ENCODE results near the gene NTPCR. TPM values are rescaled to one million over a fixed set of nuclear protein-coding genes. Genes with fewer than 3 reads are reported as not detected.
"Not testable (repeated sequence)": the region's sequence is repeated elsewhere in the genome, so short reads cannot be mapped to it uniquely, and the experiment has no call there.

NTPCR gene
- total and polyA plus RNA-seq, 2 donors from 2014 or later: 40.2 to 95.7 TPM

GRCh38 chr1:232909752-232910151, 40.7 kb upstream of the NTPCR start:
- no peaks in the 10 kb centered on the region for H3K9me3 ChIP-seq (ENCODE audit: control insufficient read depth in 2 of 3, insufficient read depth in 1 of 3, low read length in 3 of 3)
- FAIRE-seq (no peak), DNase-seq (no peak)
- no peak overlapping the region for H3K9ac ChIP-seq (ENCODE audit: low read length in 3 of 3)
- no peak overlapping the region for H3K4me3 ChIP-seq (ENCODE audit: low read length in 3 of 3)
- no peaks in the 10 kb centered on the region for H3K27me3 ChIP-seq (ENCODE audit: control insufficient read depth, insufficient read depth, low read length)
- no peak overlapping the region for H3K27ac ChIP-seq (ENCODE audit: low read depth in 2 of 2, low read length in 2 of 2)
- peaks cover 0 to 3% (median 0%) of the 10 kb centered on the region in 3 donors for H3K4me1 ChIP-seq (ENCODE audit: control insufficient read depth in 2 of 3, insufficient read depth in 2 of 3, low read depth in 1 of 3, low read length in 3 of 3)
- H3K36me3 ChIP-seq (ENCODE audit: control insufficient read depth in 2 of 3, insufficient read depth in 3 of 3, low read length in 3 of 3): no peaks in the 10 kb centered on the region
- intact Hi-C loops (cut with DNase I): no loop called here
- no peak for TF ChIP-seq CTCF (IDR thresholded peaks at IDR 0.05; ENCODE audit: borderline replicate concordance, extremely low read depth, insufficient read depth)

- no peak overlapping the region for H3K27ac ChIP-seq (ENCODE audit: low read depth in 2 of 2, low read length in 2 of 2)
- no peaks in the 10 kb centered on the region for H3K27me3 ChIP-seq (ENCODE audit: control insufficient read depth, insufficient read depth, low read length)
- DNase-seq (no peak), FAIRE-seq (no peak)
- no peak overlapping the region for H3K4me3 ChIP-seq (ENCODE audit: low read length in 3 of 3)
- intact Hi-C loops (cut with DNase I): no loop called here
- no peaks in the 10 kb centered on the region for H3K9me3 ChIP-seq (ENCODE audit: control insufficient read depth in 2 of 3, insufficient read depth in 1 of 3, low read length in 3 of 3)
- no peaks in the 10 kb centered on the region for H3K36me3 ChIP-seq (ENCODE audit: control insufficient read depth in 2 of 3, insufficient read depth in 3 of 3, low read length in 3 of 3)
- no peak overlapping the region for H3K9ac ChIP-seq (ENCODE audit: low read length in 3 of 3)
- TF ChIP-seq CTCF (IDR thresholded peaks at IDR 0.05; ENCODE audit: borderline replicate concordance, extremely low read depth, insufficient read depth): no peak
- peaks cover 0 to 3% (median 0%) of the 10 kb centered on the region in 3 donors for H3K4me1 ChIP-seq (ENCODE audit: control insufficient read depth in 2 of 3, insufficient read depth in 2 of 3, low read depth in 1 of 3, low read length in 3 of 3)
Measured at GRCh38 chr1:232911027-232911599, 39.3 kb upstream of the NTPCR start.

DNA sequence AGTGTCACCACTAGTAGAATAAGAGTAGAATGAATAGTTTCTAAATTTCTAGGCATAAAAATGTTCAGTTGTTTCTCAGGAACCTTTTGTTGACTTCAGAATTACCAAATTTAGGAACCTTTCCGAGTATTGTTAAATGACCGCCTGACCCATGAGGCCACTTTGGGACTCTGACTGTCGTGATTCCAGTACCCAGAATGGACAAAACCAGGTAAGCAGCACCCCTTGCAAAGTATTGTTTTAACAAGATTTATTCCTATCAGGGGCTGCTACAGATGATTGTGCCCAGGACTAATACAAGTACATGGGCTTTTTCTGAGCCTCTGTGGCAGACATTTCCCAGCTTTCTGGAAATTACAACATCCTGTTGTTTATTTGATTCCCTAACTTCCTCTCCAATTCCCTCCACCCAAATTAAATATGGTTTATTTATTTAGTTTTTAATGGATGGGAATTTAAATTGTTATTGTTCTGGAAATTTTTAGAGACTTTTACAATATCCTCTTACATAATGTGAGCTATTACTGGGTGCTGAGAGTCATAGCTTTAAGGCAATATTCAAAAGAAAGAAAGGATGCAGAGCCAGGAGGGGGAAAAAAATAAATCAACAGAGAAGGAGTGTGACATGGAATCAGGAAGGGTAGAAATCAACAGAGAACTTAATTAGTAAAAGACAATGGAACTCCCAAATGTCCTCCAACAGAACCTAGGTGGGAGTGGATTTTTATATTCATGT, 37.4 kb upstream of the NTPCR start:
- H3K9ac ChIP-seq (ENCODE audit: low read length in 3 of 3): no peak overlapping the region
- intact Hi-C loops (cut with DNase I): no loop called here
- peaks cover 0 to 3% (median 0%) of the 10 kb centered on the region in 3 donors for H3K4me1 ChIP-seq (ENCODE audit: control insufficient read depth in 2 of 3, insufficient read depth in 2 of 3, low read depth in 1 of 3, low read length in 3 of 3)
- no peaks in the 10 kb centered on the region for H3K9me3 ChIP-seq (ENCODE audit: control insufficient read depth in 2 of 3, insufficient read depth in 1 of 3, low read length in 3 of 3)
- DNase-seq (no peak), FAIRE-seq (no peak)
- TF ChIP-seq CTCF (IDR thresholded peaks at IDR 0.05; ENCODE audit: borderline replicate concordance, extremely low read depth, insufficient read depth): no peak
- no peaks in the 10 kb centered on the region for H3K27me3 ChIP-seq (ENCODE audit: control insufficient read depth, insufficient read depth, low read length)
- no peak overlapping the region for H3K4me3 ChIP-seq (ENCODE audit: low read length in 3 of 3)
- peak overlapping the region in 1 of 2 donors; percentile 8 for H3K27ac ChIP-seq (ENCODE audit: low read depth in 2 of 2, low read length in 2 of 2)
- H3K36me3 ChIP-seq (ENCODE audit: control insufficient read depth in 2 of 3, insufficient read depth in 3 of 3, low read length in 3 of 3): no peaks in the 10 kb centered on the region

- H3K9ac ChIP-seq (ENCODE audit: low read length in 3 of 3); H3K9me3 ChIP-seq (ENCODE audit: control insufficient read depth in 2 of 3, insufficient read depth in 1 of 3, low read length in 3 of 3); DNase-seq; intact Hi-C loops (cut with DNase I); H3K36me3 ChIP-seq (ENCODE audit: control insufficient read depth in 2 of 3, insufficient read depth in 3 of 3, low read length in 3 of 3); FAIRE-seq; H3K4me1 ChIP-seq (ENCODE audit: control insufficient read depth in 2 of 3, insufficient read depth in 2 of 3, low read depth in 1 of 3, low read length in 3 of 3); H3K27ac ChIP-seq (ENCODE audit: low read depth in 2 of 2, low read length in 2 of 2); H3K27me3 ChIP-seq (ENCODE audit: control insufficient read depth, insufficient read depth, low read length); H3K4me3 ChIP-seq (ENCODE audit: low read length in 3 of 3): not testable (repeated sequence)
Measured at GRCh38 chr1:232914271-232914670, 36.1 kb upstream of the NTPCR start.
